Measurements from ENCODE around the gene FANCD2. TPM values are rescaled to one million over a fixed set of nuclear protein-coding genes. Genes with fewer than 3 reads are reported as not detected.
A peak's percentile ranks its signal among the peaks of the same experiment; 100 is the strongest.
"Not testable (repeated sequence)": the region's sequence is repeated elsewhere in the genome, so short reads cannot be mapped to it uniquely, and the experiment has no call there.

The FANCD2 gene
- total and polyA plus RNA-seq, 4 donors, result 10.8 to 17.3 (median 11.9) TPM

DNA sequence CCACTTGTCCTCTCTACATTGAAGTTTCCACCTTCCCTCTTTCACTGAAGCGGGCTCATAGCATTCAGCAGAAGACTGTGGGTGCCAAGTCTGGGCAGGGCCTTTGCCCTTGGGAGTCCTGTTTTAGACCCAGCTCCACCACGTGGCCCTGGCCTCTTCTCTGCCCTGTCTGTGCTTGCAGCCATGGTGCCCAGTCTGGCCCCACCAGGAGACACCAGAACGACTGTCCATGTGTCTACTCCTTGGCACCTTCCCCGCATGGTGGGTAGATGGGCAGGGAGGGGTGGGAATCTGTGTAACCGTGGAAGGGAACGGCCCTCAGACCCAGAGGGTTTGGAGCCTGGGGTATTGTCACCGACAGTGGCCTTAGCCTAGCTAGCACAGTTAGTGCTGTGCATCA, 21.7 kb upstream of the FANCD2 start:
- H3K9me3 ChIP-seq (ENCODE audit: control insufficient read depth, insufficient read depth, low read length), result no peaks in the 10 kb centered on the region
- H3K4me3 ChIP-seq (ENCODE audit: low read depth, low read length), result no peak overlapping the region
- no peak overlapping the region for H3K27ac ChIP-seq (ENCODE audit: low read depth, low read length)
- H3K36me3 ChIP-seq (ENCODE audit: control insufficient read depth, insufficient read depth, low read length), result peaks cover 11% of the 10 kb centered on the region
- H3K27me3 ChIP-seq (ENCODE audit: control insufficient read depth, insufficient read depth, low read length), result no peaks in the 10 kb centered on the region
- H3K4me1 ChIP-seq (ENCODE audit: control insufficient read depth, insufficient read depth, low read length), result peaks cover 15% of the 10 kb centered on the region
- WGBS (ENCODE audit: insufficient coverage), result 99% methylated on average over 7 of the region's 7 CpGs
- no peak for DNase-seq (ENCODE audit: low read depth in 4 of 6, low spot score in 6 of 6)

DNA sequence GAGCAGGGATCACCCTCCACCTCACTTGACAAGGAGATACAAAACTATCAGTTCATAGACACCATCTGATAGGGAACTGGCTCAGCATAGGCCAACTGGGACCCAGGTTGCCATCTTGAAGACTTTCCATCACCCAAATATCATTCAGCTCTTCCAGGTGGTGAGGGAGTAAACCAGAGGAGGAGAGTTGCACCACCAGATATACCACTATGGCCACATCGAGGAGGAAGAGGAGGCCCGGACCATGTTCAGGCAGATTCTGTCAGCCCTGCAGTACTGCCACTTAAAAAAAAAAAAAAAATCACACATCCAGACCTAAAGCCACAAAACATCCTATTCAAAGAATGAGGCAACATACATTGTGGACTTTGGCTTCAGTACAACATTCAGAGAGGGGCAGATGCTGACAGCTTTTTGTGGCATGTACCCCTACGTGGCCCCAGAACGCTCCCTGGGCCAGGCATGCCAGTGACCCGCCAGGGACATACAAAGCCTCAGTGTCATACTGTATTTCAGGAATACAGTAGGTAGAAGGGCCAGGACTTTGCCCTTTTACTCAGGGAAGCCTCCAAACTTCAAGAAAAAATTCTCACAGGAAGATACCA, 21.2 kb upstream of the FANCD2 start:
- DNase-seq (ENCODE audit: low read depth in 4 of 6, low spot score in 6 of 6), result no peak
- WGBS (ENCODE audit: insufficient coverage), result 89% methylated on average over 3 of the region's 5 CpGs
- H3K4me3 ChIP-seq (ENCODE audit: low read depth, low read length), result no peak overlapping the region
- H3K9me3 ChIP-seq (ENCODE audit: control insufficient read depth, insufficient read depth, low read length), result no peaks in the 10 kb centered on the region
- H3K27me3 ChIP-seq (ENCODE audit: control insufficient read depth, insufficient read depth, low read length), result no peaks in the 10 kb centered on the region
- peaks cover 11% of the 10 kb centered on the region for H3K36me3 ChIP-seq (ENCODE audit: control insufficient read depth, insufficient read depth, low read length)
- no peak overlapping the region for H3K27ac ChIP-seq (ENCODE audit: low read depth, low read length)
- H3K4me1 ChIP-seq (ENCODE audit: control insufficient read depth, insufficient read depth, low read length), result peaks cover 21% of the 10 kb centered on the region

DNA sequence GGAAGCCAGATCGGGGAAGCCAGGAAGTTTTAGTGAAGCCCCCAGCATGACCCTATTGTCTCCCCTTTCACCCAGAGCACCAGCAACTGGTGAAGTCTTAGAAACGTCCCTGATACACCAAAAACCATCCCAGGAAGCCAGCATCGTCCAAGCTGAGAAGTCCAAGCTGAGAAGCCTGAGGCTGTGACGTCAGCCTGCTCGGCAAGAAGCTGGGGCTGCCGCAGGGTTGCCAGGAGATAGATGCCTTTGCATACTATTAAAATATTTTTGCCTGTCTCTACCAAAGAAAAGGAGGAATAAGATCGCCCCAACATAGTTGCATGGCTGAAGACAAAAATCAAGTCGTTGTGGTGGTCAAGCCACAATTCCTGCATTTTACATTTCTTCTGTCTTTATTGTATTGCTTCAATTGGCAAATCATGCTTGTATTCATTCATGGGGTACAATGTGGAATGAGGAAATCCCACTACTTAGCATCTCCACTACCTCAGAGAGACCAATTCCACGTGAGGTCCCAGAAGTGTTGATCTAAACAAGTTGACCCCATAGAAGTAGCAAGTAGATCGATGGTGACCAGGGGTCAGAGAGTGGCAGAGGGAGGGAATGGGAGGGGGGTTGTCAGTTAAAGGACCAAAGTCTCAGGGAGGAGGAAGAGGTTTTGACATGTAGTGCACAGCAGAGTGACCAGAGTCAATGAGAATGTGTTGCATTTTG, 20.0 kb upstream of the FANCD2 start:
- Histone ChIP-seq H3K36me3 (ENCODE audit: control insufficient read depth, insufficient read depth, low read length) (peaks cover 11% of the 10 kb centered on the region), H3K27me3 (ENCODE audit: control insufficient read depth, insufficient read depth, low read length) (no peaks in the 10 kb centered on the region), H3K27ac (ENCODE audit: low read depth, low read length) (no peak overlapping the region), H3K4me1 (ENCODE audit: control insufficient read depth, insufficient read depth, low read length) (peaks cover 30% of the 10 kb centered on the region), H3K9me3 (ENCODE audit: control insufficient read depth, insufficient read depth, low read length) (no peaks in the 10 kb centered on the region), H3K4me3 (ENCODE audit: low read depth, low read length) (no peak overlapping the region)
- WGBS (ENCODE audit: insufficient coverage), result 69% methylated on average over 4 of the region's 10 CpGs
- no peak for DNase-seq (ENCODE audit: low read depth in 4 of 6, low spot score in 6 of 6)

DNA sequence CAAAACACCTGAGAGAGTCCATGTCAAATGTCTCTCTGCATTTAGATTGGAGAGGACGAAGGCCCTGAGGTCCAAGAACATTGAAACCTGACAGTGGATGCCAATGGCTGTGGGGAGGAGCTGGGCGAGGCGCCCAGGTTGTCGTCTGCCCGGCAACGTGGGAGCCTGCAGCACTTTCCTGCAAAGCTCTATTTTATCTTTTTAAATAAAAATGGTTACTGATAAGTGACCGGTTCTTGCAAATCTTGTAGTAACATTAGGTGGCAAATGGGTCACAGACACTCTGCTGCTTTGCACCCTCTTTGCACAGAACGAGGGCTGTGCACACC, 19.5 kb upstream of the FANCD2 start:
- peaks cover 11% of the 10 kb centered on the region for H3K36me3 ChIP-seq (ENCODE audit: control insufficient read depth, insufficient read depth, low read length)
- no peak for DNase-seq (ENCODE audit: low read depth in 4 of 6, low spot score in 6 of 6)
- no peak overlapping the region for H3K4me3 ChIP-seq (ENCODE audit: low read depth, low read length)
- no peaks in the 10 kb centered on the region for H3K9me3 ChIP-seq (ENCODE audit: control insufficient read depth, insufficient read depth, low read length)
- no peaks in the 10 kb centered on the region for H3K27me3 ChIP-seq (ENCODE audit: control insufficient read depth, insufficient read depth, low read length)
- peaks cover 35% of the 10 kb centered on the region for H3K4me1 ChIP-seq (ENCODE audit: control insufficient read depth, insufficient read depth, low read length)
- no peak overlapping the region for H3K27ac ChIP-seq (ENCODE audit: low read depth, low read length)
- WGBS (ENCODE audit: insufficient coverage), result 73% methylated on average over 4 of the region's 8 CpGs

DNA sequence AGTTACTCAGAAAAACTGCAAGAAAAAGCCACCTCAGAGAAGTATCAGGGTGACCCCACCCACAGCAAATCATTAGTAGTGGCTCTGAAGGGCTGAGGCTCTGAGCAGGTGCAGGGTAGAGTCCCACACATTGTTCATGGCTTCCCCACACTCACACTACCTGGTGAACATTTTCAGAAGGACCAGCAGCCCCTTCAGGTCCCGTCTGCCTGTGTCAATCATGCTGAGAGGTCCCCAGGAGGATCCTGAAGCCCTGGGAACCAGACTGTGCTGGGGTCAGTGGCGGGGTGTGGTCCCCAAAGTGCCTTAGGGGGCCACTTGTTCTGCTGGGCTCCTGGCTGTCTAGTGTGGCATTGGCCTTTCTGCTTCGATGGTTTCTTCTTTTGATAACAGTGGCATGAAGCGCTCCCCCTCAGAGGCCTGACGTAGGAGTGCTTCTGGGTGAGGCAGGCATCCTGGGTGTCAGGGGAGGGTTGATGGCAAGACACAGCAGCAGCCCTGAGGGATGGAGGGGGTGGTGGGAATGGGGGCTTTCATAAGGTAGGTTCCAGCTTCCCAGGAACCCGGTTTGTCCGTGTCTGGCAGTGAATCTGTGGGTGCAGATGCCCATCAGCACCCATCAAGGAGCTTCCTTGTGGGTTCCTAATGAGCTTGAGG, 19.0 kb upstream of the FANCD2 start:
- no peak overlapping the region for H3K27ac ChIP-seq (ENCODE audit: low read depth, low read length)
- peaks cover 11% of the 10 kb centered on the region for H3K36me3 ChIP-seq (ENCODE audit: control insufficient read depth, insufficient read depth, low read length)
- no peak overlapping the region for H3K4me3 ChIP-seq (ENCODE audit: low read depth, low read length)
- peaks cover 36% of the 10 kb centered on the region for H3K4me1 ChIP-seq (ENCODE audit: control insufficient read depth, insufficient read depth, low read length)
- H3K27me3 ChIP-seq (ENCODE audit: control insufficient read depth, insufficient read depth, low read length), result no peaks in the 10 kb centered on the region
- 77% methylated on average over 7 of the region's 7 CpGs for WGBS (ENCODE audit: insufficient coverage)
- DNase-seq (ENCODE audit: low read depth in 4 of 6, low spot score in 6 of 6), result no peak
- H3K9me3 ChIP-seq (ENCODE audit: control insufficient read depth, insufficient read depth, low read length), result no peaks in the 10 kb centered on the region

DNA sequence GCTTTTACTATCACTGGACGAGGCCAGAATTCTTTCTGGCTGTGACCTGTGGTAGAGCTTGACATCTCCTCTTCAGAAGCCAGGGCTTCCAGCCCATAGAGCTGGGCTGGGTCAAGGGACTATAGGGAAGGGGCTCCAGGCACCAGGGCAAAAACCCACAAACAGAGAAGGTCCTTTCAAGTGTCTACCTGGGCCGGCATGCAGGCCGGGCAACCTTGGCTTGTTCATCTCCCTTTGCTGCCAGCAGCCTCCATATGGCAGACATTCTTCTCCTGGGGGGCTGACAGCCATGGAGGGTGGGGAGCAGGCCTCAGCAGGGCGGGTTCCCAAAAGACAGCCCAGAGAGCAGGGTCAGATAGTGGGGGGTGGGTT, 18.0 kb upstream of the FANCD2 start:
- H3K4me1 ChIP-seq (ENCODE audit: control insufficient read depth, insufficient read depth, low read length), result peaks cover 36% of the 10 kb centered on the region
- H3K4me3 ChIP-seq (ENCODE audit: low read depth, low read length); H3K9me3 ChIP-seq (ENCODE audit: control insufficient read depth, insufficient read depth, low read length); H3K27ac ChIP-seq (ENCODE audit: low read depth, low read length); DNase-seq (ENCODE audit: low read depth in 4 of 6, low spot score in 6 of 6); H3K27me3 ChIP-seq (ENCODE audit: control insufficient read depth, insufficient read depth, low read length); H3K36me3 ChIP-seq (ENCODE audit: control insufficient read depth, insufficient read depth, low read length): not testable (repeated sequence)
- WGBS (ENCODE audit: insufficient coverage), result 93% methylated on average over 2 of the region's 4 CpGs

DNA sequence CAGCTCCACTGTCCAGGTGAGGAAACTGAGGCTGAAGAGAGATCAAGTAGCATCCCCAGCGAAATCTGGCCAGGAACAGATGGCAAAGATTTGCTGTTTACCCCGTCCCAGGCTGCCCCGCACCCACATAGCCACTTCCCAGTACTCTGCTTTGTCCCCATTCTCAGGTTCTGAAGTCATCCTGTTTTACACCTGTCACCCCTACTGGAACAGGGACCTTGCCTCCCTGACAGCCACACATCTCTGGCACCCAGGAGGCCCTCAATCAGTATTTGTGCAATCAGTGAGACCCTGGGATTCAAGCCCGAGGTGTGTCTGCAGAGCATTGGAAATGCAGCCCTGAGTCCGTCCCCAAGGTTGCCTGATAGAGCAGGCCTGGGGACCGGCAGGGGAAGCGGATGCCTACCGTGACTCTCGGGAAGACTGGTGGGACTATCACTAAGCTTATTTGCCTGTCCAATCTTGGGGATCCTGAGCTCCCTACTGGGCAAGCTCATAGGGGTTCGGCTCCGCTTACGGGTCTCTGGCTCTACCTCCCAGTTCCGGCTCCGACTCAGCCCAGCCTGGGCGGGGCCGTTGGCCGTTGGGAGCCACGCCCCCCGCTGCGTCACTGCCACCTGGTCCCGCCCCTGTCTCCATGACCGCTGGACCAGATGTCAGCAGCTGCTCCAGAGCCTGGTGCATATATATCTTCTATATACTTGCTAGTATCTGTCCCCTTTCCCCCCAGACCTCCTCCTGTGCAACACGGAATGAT, 17.5 kb upstream of the FANCD2 start:
- WGBS (ENCODE audit: insufficient coverage), result 14% methylated on average over 18 of the region's 23 CpGs
- Histone ChIP-seq H3K4me1 (ENCODE audit: control insufficient read depth, insufficient read depth, low read length) (peaks cover 36% of the 10 kb centered on the region), H3K27ac (ENCODE audit: low read depth, low read length) (no peak overlapping the region), H3K27me3 (ENCODE audit: control insufficient read depth, insufficient read depth, low read length) (no peaks in the 10 kb centered on the region), H3K9me3 (ENCODE audit: control insufficient read depth, insufficient read depth, low read length) (no peaks in the 10 kb centered on the region), H3K4me3 (ENCODE audit: low read depth, low read length) (peak overlapping the region; percentile 46), H3K36me3 (ENCODE audit: control insufficient read depth, insufficient read depth, low read length) (peaks cover 5% of the 10 kb centered on the region)
- peak in 3 of 6 donors; percentile 64 to 90 (median 84) for DNase-seq (ENCODE audit: low read depth in 4 of 6, low spot score in 6 of 6)

DNA sequence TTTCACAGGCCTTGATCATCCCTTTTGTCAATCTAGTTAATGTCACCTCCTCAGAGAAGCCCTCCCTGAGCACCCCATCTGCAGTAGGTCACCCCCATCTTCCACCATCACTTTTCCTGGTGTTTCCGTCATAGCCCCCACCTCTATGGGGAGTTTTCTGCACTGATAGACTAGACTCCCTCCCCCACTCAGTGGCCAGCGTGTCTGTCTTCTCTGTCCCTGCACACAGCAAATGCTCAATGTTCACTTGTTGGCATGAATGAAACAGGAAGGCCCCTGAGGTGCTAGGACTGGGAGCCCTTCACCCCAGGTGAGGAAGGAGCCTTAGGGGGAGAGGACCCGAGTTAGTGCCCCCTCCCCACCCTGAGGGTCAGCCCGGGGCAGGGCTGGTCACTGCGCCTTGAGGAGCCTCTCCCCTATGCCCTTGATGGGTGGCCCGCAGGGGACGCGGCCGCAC, 15.8 kb upstream of the FANCD2 start:
- no peaks in the 10 kb centered on the region for H3K27me3 ChIP-seq (ENCODE audit: control insufficient read depth, insufficient read depth, low read length)
- peaks cover 3% of the 10 kb centered on the region for H3K36me3 ChIP-seq (ENCODE audit: control insufficient read depth, insufficient read depth, low read length)
- H3K4me1 ChIP-seq (ENCODE audit: control insufficient read depth, insufficient read depth, low read length), result peaks cover 46% of the 10 kb centered on the region
- peak overlapping the region; percentile 71 for H3K27ac ChIP-seq (ENCODE audit: low read depth, low read length)
- peak overlapping the region; percentile 86 for H3K4me3 ChIP-seq (ENCODE audit: low read depth, low read length)
- DNase-seq (ENCODE audit: low read depth in 4 of 6, low spot score in 6 of 6), result peak in 2 of 6 donors; percentile 14 to 26
- no peaks in the 10 kb centered on the region for H3K9me3 ChIP-seq (ENCODE audit: control insufficient read depth, insufficient read depth, low read length)
- 5% methylated on average over 9 of the region's 9 CpGs for WGBS (ENCODE audit: insufficient coverage)

DNA sequence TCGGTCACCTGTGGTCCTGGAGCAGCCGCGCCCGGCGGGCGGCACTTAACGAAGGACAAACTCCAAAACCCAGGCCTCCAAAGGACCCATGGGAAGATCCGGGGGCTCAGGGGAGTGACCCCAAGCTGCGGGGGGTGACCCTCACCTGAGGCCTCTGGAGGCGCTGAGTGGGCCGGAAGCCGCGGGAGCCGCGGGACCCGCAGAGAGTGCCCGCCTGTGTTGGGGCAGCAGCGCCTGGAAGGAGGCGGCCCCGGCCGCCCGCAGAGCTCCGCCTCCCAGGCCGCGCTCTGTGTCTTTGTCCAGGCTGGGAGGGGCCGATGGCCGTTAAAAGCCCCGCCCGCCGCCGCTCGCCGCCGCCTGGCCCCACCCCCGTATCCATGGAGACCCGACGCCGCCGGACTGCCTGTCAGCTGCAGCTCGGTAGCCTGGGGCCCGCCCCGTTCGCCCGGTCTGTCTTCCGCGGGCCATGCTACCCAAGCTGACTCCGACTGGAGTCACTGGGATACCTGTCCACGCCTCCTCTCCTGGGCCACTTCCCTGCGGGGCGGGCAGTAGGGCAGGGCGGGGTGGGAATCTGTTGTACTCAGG, 15.3 kb upstream of the FANCD2 start:
- Histone ChIP-seq H3K4me3 (ENCODE audit: low read depth, low read length) (peak overlapping the region; percentile 86), H3K4me1 (ENCODE audit: control insufficient read depth, insufficient read depth, low read length) (peaks cover 51% of the 10 kb centered on the region), H3K9me3 (ENCODE audit: control insufficient read depth, insufficient read depth, low read length) (no peaks in the 10 kb centered on the region), H3K36me3 (ENCODE audit: control insufficient read depth, insufficient read depth, low read length) (peaks cover 3% of the 10 kb centered on the region), H3K27me3 (ENCODE audit: control insufficient read depth, insufficient read depth, low read length) (no peaks in the 10 kb centered on the region), H3K27ac (ENCODE audit: low read depth, low read length) (peak overlapping the region; percentile 71)
- under 1% methylated on average over 47 of the region's 51 CpGs for WGBS (ENCODE audit: insufficient coverage)
- peak in 5 of 6 donors; percentile 72 to 96 (median 80) for DNase-seq (ENCODE audit: low read depth in 4 of 6, low spot score in 6 of 6)

Measured in spinal cord (tissue), 10 donors.